LoVo (cell line): Measurements from ENCODE around the gene CIAO1.
"Not testable (repeated sequence)": the region's sequence is repeated elsewhere in the genome, so short reads cannot be mapped to it uniquely, and the experiment has no call there.

Source experiments
- DNase-seq: peaks from one replicate; pipeline ENCODE4 v3.0.0-alpha.2; 2016; ENCODE audit warnings: low spot score

The CIAO1 gene

GRCh38 chr2:96265840-96266679, at the start of gene CIAO1, which contains the start of gene TMEM127:
TSS of gene CIAO1 (plus strand) at chr2:96266225. CDS start at chr2:96266351, 126 bp downstream.
TSS of gene TMEM127 (minus strand) at chr2:96265997. CDS start at chr2:96265381, 616 bp downstream.
- peak; percentile 97 for DNase-seq

GRCh38 chr2:96218508-96219131, 47.4 kb upstream of the CIAO1 start:
- no peak for DNase-seq

- DNase-seq, result not testable (repeated sequence)
These were observed 46.1 kb upstream of the CIAO1 start for GRCh38 chr2:96219959-96220358.

GRCh38 chr2:96221106-96221505, 44.9 kb upstream of the CIAO1 start:
- not testable (repeated sequence) for DNase-seq

- no peak for DNase-seq
These were observed 41.0 kb upstream of the CIAO1 start for GRCh38 chr2:96225016-96225533.

GRCh38 chr2:96231316-96231715, 34.7 kb upstream of the CIAO1 start:
- no peak for DNase-seq

- DNase-seq, result no peak
These were observed 32.6 kb upstream of the CIAO1 start for GRCh38 chr2:96233436-96233835.

GRCh38 chr2:96233880-96234316, 32.1 kb upstream of the CIAO1 start:
- DNase-seq, result no peak

- DNase-seq, result no peak
These were observed 29.1 kb upstream of the CIAO1 start for GRCh38 chr2:96236882-96237281.

- no peak for DNase-seq
These were observed 27.8 kb upstream of the CIAO1 start for GRCh38 chr2:96238266-96238665.

GRCh38 chr2:96239091-96239490, 26.9 kb upstream of the CIAO1 start:
- no peak for DNase-seq

GRCh38 chr2:96239745-96240264, 26.2 kb upstream of the CIAO1 start:
- DNase-seq, result no peak

- no peak for DNase-seq
These were observed 25.5 kb upstream of the CIAO1 start for GRCh38 chr2:96240341-96241038.

GRCh38 chr2:96241227-96241626, 24.8 kb upstream of the CIAO1 start:
- no peak for DNase-seq

GRCh38 chr2:96241900-96242611, 24.0 kb upstream of the CIAO1 start:
- no peak for DNase-seq

GRCh38 chr2:96243843-96244242, 22.2 kb upstream of the CIAO1 start:
- no peak for DNase-seq

GRCh38 chr2:96245609-96246390, 20.2 kb upstream of the CIAO1 start:
- DNase-seq, result no peak

GRCh38 chr2:96247009-96247408, 19.0 kb upstream of the CIAO1 start:
- DNase-seq, result no peak

GRCh38 chr2:96247896-96248295, 18.1 kb upstream of the CIAO1 start:
- no peak for DNase-seq

- DNase-seq, result no peak
These were observed 17.4 kb upstream of the CIAO1 start for GRCh38 chr2:96248624-96249023.

- no peak for DNase-seq
These were observed 16.4 kb upstream of the CIAO1 start for GRCh38 chr2:96249654-96250053.
